ENCODE results near the gene RNF144B.

DNA sequence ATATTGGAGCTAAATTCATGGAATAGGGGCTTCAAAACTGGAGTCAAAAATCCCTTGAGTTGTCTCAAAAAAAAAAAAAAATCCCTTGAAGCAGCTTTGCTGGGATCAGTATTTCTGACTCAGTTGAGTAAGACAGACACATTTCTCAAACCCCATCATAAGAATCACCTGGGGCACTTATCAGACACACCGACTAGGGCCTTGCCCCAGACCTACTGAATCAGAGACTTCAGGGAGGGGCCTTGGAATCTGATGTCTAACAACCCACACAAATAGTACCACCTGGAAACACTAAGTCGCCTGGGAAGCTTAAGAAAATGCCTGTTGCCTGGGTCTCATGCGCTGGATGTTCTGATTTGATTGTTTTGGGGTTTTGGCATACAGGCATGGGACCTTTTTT, 44.9 kb upstream of the RNF144B start:
- TF ChIP-seq CTCF (IDR thresholded peaks at IDR 0.05) (no peak), POLR2A (IDR thresholded peaks at IDR 0.05) (no peak)

Measured in thyroid gland (tissue), 4 donors.